HK-2 (cell line): ENCODE data around the gene SSU72.
"Not testable (repeated sequence)": the region's sequence is repeated elsewhere in the genome, so short reads cannot be mapped to it uniquely, and the experiment has no call there.

Experiments
- DNase-seq: peaks from one replicate; pipeline ENCODE4 v3.0.0-alpha.2; 2018; ENCODE audit not compliant: unreplicated experiment

Gene SSU72

GRCh38 chr1:1527092-1527816 lies 47.4 kb downstream of the SSU72 start:
- DNase-seq = no peak

DNA sequence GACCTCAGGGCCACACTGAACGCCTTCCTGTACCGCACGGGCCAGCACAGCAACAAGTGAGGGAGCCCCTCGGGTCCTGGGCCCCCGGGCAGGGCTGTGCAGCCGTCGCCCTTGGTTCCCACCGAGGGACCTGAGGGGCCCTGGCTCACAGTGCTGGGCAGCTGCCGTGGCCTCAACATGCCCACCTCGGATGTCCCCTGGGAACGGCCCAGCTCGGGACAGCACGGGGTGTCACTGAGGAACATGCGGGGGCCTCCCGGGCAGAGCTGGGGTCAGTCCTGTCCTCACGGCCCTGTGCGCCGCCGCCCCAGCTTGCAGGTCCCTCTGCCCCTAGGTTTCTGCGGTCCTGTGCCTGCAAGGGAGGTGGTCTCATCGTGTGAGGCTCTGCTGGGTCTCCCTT lies 48.2 kb downstream of the SSU72 start:
- DNase-seq = not testable (repeated sequence)

DNA sequence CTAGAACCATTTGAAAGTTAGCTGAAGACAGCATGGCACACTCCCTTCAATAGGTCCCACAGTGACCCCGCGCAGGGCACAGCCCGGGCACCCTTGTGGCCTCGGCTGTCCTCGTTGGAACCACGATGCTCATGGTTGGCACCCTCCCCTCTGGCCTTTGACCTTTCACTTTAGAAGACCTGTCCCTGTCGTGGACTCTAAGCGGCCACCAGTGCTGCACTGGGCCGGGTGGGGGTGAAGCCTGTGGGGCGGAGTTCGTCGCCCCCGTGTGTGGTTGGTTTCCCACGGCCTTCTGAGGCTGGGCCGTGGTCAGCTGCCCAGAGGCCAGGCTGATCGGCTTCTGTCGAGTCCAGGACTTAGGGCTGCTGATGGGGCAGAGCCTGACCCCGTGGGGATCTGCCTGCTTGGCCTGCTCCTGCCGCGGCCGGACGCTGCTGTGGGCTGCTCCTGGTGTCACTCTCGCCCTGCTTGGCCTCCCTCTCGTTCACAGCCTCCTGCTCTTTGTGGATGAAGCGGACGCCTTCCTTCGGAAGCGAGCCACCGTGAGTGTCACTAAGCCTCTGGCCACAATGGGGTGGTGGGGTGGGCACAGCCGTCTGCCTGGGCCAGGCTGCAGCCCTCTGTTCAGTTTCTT lies 49.8 kb downstream of the SSU72 start:
- DNase-seq = not testable (repeated sequence)

DNA sequence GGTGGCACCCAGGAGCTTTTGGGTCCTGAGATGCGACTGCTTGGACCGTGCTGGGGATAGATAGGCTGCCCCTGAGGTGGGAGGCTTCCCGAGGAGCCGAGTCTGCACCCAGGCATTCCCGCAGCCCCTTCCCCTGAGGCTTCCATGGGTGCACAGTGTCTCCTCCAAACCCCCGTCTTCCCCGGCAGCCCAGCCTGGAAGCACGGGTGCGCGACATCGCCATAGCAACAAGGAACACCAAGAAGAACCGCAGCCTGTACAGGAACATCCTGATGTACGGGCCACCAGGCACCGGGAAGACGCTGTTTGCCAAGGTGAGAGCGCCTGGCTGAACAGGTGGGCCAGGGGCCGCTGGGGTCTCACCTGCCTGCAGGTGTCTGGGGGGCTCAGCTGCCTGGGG lies 51.0 kb downstream of the SSU72 start:
- not testable (repeated sequence) for DNase-seq

GRCh38 chr1:1523226-1523625 lies 51.4 kb downstream of the SSU72 start:
- not testable (repeated sequence) for DNase-seq

DNA sequence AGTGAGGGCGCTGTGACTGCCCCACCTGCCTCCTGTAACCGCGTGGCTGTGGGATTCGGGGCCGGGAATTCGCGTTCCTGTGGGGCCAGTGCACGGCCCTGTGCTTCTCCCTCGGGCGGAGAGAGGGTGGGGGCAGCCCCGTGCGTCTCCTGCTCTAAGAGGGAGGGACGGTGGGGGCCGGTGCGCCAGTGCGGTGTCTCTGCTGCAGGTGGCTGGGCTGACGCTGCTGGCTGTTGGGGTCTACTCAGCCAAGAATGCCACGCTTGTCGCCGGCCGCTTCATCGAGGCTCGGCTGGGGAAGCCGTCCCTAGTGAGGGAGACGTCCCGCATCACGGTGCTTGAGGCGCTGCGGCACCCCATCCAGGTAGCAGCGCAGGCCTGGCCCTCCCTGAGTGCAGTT lies 52.1 kb downstream of the SSU72 start:
- DNase-seq = not testable (repeated sequence)

- no peak for DNase-seq
These were observed 53.3 kb downstream of the SSU72 start for GRCh38 chr1:1521331-1521730.

- not testable (repeated sequence) for DNase-seq
These were observed 54.7 kb downstream of the SSU72 start for GRCh38 chr1:1519805-1520505.

GRCh38 chr1:1518621-1519007 lies 56.0 kb downstream of the SSU72 start:
- not testable (repeated sequence) for DNase-seq

DNA sequence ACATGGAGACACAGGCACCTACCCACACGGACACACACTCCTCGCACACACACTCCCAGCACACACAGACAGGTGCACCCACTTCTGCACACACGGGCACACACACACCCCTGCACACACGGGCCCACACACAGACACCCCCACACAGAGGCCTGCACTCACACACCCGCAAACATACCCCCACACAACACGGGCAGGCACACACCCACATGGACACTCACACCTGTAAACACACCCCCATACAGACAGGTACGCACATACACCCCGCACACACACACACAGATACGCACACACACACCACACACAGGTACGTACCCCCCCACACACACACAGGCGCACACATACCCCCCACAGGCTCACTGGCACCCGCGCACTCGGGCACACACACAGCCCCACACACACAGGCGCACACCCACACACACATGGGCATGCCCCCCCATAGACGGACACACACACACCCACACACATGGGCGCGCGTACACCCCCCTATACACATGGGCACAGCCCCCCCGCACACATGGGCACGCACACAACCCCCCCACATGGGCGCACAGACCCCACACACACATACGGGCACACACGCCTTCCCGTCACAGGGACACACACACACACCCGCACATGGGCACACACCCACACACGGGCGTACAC lies 56.6 kb downstream of the SSU72 start:
- DNase-seq = no peak

DNA sequence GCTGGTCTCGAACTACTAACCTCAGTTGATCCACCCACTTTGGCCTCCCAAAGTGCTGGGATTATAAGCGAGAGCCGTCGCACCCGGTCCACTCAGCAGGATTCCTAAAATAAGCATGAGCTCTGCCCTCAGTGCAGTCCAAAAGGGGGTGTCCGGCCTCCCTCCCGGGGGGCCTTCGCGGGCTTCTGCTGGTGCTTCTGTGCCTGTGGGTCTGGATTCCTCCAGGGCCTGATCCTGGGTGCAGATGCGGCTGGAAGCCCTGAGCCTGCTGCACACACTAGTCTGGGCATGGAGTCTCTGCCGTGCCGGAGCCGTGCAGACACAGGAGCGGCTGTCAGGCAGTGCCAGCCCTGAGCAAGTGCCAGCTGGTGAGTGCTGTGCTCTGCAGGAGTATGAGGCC lies 57.7 kb downstream of the SSU72 start:
- not testable (repeated sequence) for DNase-seq

DNA sequence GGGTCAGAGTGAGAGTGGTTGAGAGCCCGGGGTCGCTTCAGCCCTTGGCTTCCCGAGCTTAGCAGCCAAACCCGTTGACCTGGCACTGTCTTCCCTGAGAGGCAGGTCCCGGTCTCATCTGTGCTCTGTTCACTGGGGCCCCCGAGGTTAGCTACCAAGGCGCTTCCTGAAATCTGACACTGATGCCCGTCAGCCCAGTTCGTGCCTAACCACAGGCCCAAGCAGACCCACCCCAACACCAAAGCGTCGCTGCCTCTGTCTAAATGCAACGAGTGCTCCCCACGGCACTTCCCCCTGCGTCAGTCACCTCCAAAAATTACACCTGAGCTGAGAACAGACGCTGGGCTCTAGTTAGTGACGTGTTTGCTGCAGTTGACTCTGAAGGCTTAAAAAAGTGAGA lies 60.3 kb downstream of the SSU72 start:
- not testable (repeated sequence) for DNase-seq

GRCh38 chr1:1513675-1514074 lies 61.0 kb downstream of the SSU72 start:
- not testable (repeated sequence) for DNase-seq

- not testable (repeated sequence) for DNase-seq
These were observed 62.2 kb downstream of the SSU72 start for GRCh38 chr1:1512425-1512824.

DNA sequence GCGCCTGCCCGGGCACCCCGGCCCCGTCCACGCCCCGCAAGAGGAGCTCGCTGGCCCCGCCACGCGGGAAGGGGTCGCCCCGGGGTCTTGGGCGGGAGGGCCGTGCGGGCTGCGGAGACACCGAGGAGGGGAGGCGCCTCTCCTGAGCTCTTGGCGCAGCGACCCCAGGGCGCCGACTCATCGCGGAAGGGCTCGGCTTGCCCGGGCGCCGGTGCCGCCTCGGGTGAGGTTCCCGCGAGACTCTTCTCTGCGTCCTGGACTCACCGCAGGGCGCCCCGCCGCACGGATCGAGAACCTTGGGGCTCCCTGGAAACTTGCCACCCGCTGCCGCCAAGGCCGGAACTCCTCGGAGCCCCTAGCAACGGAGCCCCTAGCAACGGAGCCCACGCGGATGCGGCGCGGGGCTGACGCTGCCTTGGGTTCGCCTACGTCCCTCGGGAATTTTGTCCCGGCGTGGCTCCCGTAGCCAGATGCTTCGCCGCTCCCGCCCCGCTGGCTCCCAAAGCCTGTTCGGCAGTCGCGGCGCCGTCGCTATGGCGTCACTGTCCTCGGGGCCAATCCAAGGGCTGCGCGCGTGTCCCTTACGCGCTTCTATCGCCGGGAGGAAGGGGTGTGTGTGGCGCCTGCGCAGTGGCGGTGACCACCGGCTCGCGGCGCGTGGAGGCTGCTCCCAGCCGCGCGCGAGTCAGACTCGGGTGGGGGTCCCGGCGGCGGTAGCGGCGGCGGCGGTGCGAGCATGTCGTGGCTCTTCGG lies 63.0 kb downstream of the SSU72 start, which contains the start of gene ATAD3A:
Gene ATAD3A, plus strand, starts transcription at position 630 of the 753 bp plus-strand sequence. Its CDS starts 107 bp downstream, at position 737.
- DNase-seq = peak; percentile 97

DNA sequence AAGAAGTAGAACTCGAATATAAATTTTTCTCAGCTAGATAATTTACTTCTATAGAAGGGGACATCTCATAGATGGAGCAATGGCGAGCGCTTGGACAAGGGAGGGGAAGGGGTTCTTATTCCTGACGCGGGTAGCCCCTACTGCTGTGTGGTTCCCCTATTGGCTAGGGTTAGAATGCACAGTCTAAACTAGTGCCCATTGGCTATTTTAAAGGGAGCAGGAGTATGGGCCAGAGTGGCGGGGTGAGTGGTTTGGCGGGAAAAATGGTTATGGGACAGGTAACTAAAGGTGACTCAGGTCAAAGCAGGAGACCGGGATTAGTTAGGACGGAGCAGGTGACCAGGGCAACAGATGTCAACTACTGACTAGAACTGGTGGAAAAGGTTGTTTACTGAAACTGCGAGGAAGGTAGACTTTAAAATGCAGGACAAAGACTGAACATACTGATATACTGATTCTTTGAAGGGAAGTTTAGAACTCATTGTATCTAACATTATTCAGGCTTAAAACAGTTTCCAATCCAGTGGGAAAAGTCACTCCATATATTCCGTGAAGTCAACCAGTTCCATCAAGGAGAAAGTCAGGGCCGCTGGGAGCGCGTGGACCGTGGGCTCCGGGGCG lies 63.6 kb downstream of the SSU72 start:
- peak; percentile 31 for DNase-seq

DNA sequence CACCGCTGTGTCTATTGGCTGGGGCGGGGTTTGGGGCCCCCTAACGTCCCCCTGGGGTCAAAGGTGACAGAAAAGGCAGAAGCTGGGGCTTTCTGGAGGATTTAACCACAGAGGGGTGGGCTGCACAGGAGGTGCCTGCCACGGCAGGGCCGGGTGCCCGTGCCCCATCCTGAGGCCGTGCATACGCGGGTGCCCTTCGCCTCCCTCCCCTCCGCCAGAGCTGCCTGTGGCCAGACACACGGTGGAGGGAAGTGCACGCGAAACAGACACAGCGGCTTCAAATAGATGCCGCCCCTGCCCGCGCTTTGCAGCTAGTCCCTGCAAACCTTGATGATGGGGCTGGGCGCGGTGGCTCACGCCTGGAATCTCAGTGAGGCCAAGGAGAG lies 65.2 kb downstream of the SSU72 start:
- not testable (repeated sequence) for DNase-seq

DNA sequence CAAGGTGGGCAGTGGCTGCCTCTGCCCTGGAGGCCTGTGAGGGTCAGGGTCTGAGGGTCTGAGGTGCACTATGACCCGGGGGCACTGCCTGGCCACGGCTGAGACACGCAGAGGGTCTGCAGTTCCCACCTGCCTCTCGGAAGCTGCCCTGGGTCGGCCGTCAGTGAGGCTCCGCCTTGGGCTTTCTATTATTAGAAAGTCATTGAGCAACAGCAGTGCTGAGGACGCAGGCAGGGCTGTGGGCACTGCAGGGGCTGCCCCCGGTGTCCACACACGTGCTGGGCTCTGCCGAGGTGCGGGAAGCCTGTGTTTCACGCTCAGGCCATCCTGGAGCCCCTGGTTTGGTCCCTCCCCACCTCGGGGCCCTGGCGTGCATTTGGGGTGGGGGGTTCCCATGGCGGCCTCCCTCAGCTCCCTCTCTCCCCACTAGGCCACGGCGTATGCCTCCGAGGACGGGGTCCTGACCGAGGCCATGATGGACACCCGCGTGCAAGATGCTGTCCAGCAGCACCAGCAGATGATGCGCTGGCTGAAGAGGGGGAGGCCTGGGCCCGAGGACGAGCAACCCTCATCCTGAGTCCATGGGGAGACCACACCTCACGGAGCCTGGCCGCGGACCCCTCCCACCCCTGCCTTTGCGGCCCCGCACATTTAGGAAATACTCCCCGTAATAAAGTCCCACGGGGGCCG lies 65.7 kb downstream of the SSU72 start:
- not testable (repeated sequence) for DNase-seq

DNA sequence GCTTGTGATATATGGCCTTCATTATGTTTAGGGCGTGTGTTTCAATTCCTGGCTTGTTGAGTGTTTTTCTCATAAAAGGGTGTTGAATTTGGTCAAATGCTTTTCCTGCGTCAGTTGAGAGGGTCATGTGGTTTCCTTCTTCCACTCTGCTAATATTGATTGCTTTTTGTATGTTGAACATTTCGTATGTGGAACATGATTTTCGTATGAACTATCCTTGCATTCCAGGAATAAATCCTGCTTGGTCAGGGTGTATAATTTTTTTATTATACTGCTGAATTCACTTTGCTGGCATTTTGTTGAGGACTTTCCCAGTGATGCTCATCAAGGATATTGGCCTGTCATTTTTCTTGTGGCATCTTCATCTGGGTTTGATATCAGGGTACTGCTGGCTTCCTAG lies 67.4 kb downstream of the SSU72 start:
- DNase-seq = no peak

DNA sequence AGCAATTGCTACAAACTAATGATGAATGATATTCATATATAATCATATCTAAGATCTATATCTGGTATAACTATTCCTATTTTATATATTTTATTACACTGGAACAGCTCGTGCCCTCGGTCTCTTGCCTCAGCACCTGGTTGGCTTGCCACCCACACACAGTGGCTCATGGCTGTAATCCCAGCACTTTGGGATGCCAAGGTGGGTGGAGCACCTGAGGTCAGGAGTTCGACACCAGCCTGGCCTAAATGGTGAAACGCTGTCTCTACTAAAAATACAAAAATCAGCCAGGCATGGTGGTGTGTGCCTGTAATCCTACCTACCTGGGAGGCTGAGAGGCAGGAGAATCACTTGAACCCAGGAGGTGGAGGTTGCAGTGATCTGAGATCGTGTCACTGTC lies 68.9 kb downstream of the SSU72 start:
- DNase-seq = peak; percentile 19
